HG03025 (cell line): ENCODE measurements around the gene LRPAP1.

Source experiments
- ATAC-seq: cut with Tn5 transposase; IDR thresholded peaks from one replicate; pipeline ENCODE4 v1.9.1; 2021; ENCODE audit warnings: mild to moderate bottlenecking, moderate library complexity; ENCODE audit not compliant: unreplicated experiment, low FRiP score

The LRPAP1 gene

GRCh38 chr4:3476341-3476747, 55.9 kb downstream of the LRPAP1 start:
- ATAC-seq = no peak

GRCh38 chr4:3475713-3476260, 56.4 kb downstream of the LRPAP1 start:
- no peak for ATAC-seq

GRCh38 chr4:3475041-3475712, 57.0 kb downstream of the LRPAP1 start:
- ATAC-seq = no peak

GRCh38 chr4:3473996-3474765, 58.0 kb downstream of the LRPAP1 start:
- ATAC-seq = no peak

- no peak for ATAC-seq
Measured at GRCh38 chr4:3473181-3473950, 58.9 kb downstream of the LRPAP1 start.

- ATAC-seq = no peak
Measured at GRCh38 chr4:3472411-3473141, 59.6 kb downstream of the LRPAP1 start.

- ATAC-seq = no peak
Measured at GRCh38 chr4:3471886-3472285, 60.3 kb downstream of the LRPAP1 start.

- no peak for ATAC-seq
Measured at GRCh38 chr4:3471098-3471760, 61.0 kb downstream of the LRPAP1 start.

- ATAC-seq = no peak
Measured at GRCh38 chr4:3470244-3471097, 61.8 kb downstream of the LRPAP1 start.

GRCh38 chr4:3469386-3470243, 62.6 kb downstream of the LRPAP1 start:
- ATAC-seq = no peak

GRCh38 chr4:3468804-3469203, 63.4 kb downstream of the LRPAP1 start:
- ATAC-seq = no peak

GRCh38 chr4:3468154-3468553, 64.1 kb downstream of the LRPAP1 start:
- no peak for ATAC-seq

GRCh38 chr4:3467601-3468031, 64.6 kb downstream of the LRPAP1 start:
- no peak for ATAC-seq

- no peak for ATAC-seq
Measured at GRCh38 chr4:3466691-3467600, 65.3 kb downstream of the LRPAP1 start.

- no peak for ATAC-seq
Measured at GRCh38 chr4:3465698-3466671, 66.2 kb downstream of the LRPAP1 start.
